Astrocyte of the hippocampus (primary cell): ENCODE results near the gene CEP250.
"Not testable (repeated sequence)": the region's sequence is repeated elsewhere in the genome, so short reads cannot be mapped to it uniquely, and the experiment has no call there.

Source experiments
- DNase-seq: peaks from one replicate; pipeline ENCODE4 v3.0.0; 2011; ENCODE audit warnings: low read depth, low spot score

Gene CEP250, protein sequence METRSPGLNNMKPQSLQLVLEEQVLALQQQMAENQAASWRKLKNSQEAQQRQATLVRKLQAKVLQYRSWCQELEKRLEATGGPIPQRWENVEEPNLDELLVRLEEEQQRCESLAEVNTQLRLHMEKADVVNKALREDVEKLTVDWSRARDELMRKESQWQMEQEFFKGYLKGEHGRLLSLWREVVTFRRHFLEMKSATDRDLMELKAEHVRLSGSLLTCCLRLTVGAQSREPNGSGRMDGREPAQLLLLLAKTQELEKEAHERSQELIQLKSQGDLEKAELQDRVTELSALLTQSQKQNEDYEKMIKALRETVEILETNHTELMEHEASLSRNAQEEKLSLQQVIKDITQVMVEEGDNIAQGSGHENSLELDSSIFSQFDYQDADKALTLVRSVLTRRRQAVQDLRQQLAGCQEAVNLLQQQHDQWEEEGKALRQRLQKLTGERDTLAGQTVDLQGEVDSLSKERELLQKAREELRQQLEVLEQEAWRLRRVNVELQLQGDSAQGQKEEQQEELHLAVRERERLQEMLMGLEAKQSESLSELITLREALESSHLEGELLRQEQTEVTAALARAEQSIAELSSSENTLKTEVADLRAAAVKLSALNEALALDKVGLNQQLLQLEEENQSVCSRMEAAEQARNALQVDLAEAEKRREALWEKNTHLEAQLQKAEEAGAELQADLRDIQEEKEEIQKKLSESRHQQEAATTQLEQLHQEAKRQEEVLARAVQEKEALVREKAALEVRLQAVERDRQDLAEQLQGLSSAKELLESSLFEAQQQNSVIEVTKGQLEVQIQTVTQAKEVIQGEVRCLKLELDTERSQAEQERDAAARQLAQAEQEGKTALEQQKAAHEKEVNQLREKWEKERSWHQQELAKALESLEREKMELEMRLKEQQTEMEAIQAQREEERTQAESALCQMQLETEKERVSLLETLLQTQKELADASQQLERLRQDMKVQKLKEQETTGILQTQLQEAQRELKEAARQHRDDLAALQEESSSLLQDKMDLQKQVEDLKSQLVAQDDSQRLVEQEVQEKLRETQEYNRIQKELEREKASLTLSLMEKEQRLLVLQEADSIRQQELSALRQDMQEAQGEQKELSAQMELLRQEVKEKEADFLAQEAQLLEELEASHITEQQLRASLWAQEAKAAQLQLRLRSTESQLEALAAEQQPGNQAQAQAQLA (N-terminal part only)

DNA sequence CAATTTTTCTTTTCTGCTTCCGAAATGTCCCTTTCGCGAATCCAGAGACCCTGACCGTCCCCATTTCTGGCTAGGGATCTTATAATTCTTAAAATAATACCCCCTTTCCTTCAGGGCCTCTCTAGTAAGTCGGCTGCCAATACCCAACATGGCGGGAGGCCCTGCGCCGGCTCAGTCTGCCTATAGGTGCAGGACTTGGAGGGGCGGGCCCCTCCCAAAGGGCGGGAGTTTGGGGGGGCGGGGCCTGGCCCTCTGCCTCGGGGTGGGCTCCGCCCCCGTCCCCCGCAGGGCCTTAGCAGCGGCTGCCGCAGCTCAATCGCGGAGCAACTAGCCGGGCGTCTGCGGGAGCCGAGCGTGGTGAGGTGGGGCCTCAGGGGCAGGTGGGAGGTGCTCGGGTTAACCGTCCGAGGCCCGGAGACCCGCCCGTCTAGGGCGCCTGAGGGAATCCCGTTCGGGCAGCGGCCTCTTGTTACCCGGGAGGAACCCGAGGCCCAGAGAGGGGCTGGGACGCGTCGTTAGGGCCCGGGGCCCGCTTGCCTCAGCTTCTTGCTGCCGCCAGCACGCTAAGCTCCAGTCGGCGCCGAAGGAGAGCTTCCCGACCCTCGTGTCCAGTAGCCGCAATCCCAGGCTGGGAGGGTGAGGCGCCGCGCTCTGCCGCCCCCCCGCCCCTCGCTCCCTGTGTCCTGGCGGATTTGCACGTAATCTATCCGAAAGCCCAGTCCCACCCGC lies at the start of gene CEP250:
Gene CEP250, plus strand, starts transcription at position 718 of the 729 bp plus-strand sequence. CDS start 6,770 bp downstream, outside the sequence.
- peak; percentile 99 for DNase-seq

DNA sequence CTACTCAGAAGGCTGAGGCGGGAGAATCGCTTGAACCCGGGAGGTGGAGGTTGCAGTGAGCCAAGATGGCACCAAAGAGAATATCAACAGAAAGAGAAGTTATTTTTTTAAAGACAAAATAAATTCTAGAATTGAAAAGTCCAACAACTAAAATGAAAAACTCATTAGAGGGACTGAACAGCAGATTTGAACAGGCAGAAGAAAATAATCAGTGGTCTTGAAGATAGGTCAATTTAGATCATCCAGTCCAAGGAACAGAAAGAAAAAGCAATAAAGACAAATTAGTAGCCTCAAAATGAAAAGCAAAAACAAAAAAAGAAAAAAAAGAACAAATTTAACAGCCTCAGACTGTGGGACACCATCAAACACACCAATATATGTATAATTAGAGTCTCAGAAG lies 49.6 kb upstream of the CEP250 start:
- DNase-seq, result no peak

DNA sequence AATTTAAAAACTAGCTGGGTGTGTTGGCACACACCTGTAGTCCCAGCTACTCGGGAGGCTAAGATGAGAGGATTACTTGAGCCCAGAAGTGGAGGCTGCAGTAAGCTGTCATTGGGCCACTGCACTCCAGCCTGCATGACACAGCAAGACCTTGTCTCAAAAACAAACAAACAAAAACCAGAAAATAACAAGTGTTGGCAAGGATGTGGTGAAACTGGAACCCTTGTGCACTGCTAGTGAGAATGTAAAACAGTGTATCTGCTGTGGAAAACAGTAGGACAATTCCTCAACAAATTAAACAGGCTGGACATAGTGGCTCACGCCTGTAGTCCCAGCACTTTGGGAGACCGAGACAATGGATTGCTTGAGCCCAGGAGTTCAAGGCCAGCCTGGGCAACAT lies 47.1 kb upstream of the CEP250 start:
- no peak for DNase-seq

GRCh38 chr20:35409542-35409941 lies 45.9 kb upstream of the CEP250 start:
- DNase-seq, result no peak

- no peak for DNase-seq
Measured at GRCh38 chr20:35410613-35411012, 44.8 kb upstream of the CEP250 start.

GRCh38 chr20:35421322-35421721 lies 34.1 kb upstream of the CEP250 start:
- DNase-seq, result no peak

DNA sequence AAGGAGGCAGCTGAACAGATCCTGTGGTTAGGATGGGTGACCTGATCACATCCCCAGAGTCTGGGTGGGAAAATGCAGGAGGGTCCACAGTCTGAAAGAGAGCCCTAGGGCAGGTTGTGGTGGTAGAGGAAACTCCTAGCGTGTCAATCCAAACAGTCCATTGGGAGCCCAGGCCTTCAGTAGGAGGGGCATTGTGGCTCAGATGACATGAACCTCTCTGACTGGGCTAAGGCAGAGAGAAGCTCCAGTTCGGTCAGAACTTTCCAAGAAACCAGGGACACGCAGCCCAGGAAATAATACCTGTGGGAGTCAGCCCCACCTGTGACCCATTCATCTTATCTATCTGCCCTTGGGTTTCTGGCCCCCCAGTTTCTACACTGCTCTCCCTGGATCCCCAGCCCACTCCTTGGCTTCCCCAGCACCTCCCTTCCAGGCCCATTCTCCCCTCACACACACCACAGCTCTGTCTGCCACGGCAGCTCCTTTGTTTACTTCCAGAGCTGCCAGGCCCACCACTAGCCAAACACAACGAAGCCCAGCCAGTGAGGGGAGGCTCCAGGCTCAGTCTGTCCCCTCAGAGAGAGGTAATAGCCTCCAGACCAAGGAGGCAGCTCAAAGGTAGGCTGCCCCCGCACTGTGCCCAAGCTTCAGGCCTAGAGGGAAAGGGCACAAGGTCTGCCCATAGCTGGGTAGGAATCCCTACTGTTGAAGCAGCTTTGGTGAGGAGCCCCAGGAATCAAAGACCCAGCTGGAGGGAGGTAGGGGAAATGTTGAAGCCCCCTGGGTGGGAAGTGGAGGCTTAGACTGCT lies 23.6 kb upstream of the CEP250 start:
- no peak for DNase-seq

- DNase-seq, result no peak
Measured at GRCh38 chr20:35432430-35432735, 23.0 kb upstream of the CEP250 start.

GRCh38 chr20:35433337-35433736 lies 22.1 kb upstream of the CEP250 start:
- DNase-seq, result no peak

GRCh38 chr20:35434085-35435005 lies 21.1 kb upstream of the CEP250 start:
- DNase-seq, result no peak

DNA sequence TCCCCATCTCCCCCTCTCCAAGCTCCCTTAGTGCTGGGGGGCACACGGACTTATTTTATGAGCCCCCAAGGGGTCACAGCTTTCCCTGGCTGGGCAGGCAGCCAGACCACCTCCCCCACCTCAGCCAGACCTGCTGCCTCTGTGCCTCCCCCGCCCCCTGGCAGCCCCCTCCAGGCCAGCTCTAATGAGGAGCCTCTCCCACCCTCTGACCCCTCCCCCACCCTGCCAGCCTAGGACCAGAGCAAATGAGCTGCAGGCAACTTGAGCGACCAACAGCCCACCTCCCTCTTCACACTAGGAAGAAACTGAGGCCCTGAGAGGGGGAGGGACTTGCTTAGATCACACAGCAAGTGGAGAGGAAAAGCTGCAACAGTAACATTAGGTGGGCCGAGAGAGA lies 19.2 kb upstream of the CEP250 start:
- no peak for DNase-seq

- DNase-seq, result no peak
Measured at GRCh38 chr20:35437599-35437998, 17.8 kb upstream of the CEP250 start.

GRCh38 chr20:35443003-35443402 lies 12.4 kb upstream of the CEP250 start:
- peak; percentile 75 for DNase-seq

DNA sequence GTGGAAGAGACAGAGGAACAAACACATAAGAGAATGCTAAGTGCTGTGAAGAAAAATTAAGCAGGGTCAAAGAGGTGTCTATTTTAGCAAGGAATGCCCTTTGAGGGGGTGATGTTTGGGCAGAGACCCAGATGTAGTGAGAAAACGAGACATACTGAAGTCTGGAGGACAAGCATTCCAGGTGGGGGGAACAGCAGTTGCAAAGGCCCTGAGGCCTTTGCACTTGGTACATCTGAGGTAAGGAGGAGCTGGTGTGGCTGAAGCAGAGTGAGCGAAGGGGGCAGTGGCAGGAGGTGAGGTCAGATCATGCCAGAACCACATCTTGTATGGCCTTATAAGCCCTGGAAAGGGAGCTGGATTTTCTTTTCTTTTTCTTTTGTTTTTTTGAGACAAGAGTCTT lies 11.2 kb upstream of the CEP250 start:
- DNase-seq, result no peak

- no peak for DNase-seq
Measured at GRCh38 chr20:35446356-35447078, 8.9 kb upstream of the CEP250 start.

- peak; percentile 91 for DNase-seq
Measured at GRCh38 chr20:35447082-35447789, 8.2 kb upstream of the CEP250 start.

DNA sequence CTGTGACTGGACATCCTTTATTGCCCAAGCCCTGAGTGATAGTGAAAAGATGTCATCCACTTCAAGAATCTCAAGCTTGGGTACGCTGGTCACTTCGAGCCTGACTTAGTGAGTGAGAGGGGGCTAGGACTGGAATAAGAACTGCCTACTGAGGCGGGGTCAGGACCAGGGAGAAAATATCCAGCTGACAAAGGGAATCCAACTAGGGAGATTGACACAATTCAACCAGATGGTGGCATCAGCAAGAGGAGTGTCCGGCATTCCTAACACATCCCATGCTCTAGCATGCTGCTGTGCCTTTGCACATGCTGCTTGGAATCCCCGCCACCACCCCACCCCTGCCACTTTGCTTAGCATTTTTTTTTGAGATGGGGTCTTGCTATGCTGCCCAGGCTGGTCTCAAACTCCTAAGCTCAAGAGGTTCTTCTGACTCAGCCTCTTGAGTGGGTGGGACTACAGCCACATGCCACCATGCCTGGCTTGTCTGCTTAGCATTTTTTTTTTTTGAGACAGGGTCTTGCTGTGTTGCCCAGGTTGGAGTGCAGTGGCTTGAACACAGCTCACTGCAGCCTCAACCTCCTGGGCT lies 6.5 kb upstream of the CEP250 start:
- DNase-seq, result no peak

DNA sequence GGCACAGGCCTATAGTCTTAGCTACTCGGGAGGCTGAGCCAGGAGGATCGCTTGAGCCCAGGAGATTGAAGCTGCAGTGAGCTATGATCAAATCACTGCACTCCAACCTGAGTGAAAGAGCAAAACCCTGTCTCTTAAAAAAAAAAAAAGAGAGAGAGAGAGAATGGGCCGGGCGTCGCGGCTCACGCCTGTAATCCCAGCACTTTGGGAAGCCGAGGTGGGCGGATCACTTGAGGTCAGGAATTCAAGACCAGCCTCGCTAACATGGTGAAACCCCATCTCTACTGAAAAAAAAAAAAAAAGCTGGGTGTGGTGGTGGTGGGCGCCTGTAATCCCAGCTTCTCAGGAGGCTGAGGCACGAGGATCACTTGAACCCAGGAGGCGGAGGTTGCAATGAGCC lies 5.5 kb upstream of the CEP250 start:
- not testable (repeated sequence) for DNase-seq
